Activated T-cell treated with anti-CD3 and anti-CD28 coated beads for 1 hour (primary cell): ENCODE measurements around the gene MAP7D3.

Experiments used
- DNase-seq: peaks from one replicate; pipeline ENCODE4 v3.0.0-alpha.2; 2020; ENCODE audit warnings: low read depth

The MAP7D3 gene

GRCh38 chrX:136205882-136206380 lies 45.3 kb downstream of the MAP7D3 start:
- DNase-seq, result no peak

- no peak for DNase-seq
These were observed 46.6 kb downstream of the MAP7D3 start for GRCh38 chrX:136204571-136204970.

- DNase-seq, result no peak
These were observed 47.2 kb downstream of the MAP7D3 start for GRCh38 chrX:136203951-136204350.

- DNase-seq, result no peak
These were observed 47.8 kb downstream of the MAP7D3 start for GRCh38 chrX:136203438-136203837.

GRCh38 chrX:136202889-136203288 lies 48.3 kb downstream of the MAP7D3 start:
- no peak for DNase-seq

GRCh38 chrX:136201601-136202000 lies 49.6 kb downstream of the MAP7D3 start:
- no peak for DNase-seq

- no peak for DNase-seq
These were observed 50.7 kb downstream of the MAP7D3 start for GRCh38 chrX:136200466-136200865.

GRCh38 chrX:136199365-136199764 lies 51.8 kb downstream of the MAP7D3 start:
- no peak for DNase-seq

GRCh38 chrX:136198678-136199243 lies 52.4 kb downstream of the MAP7D3 start:
- no peak for DNase-seq

GRCh38 chrX:136198010-136198409 lies 53.2 kb downstream of the MAP7D3 start:
- no peak for DNase-seq

- DNase-seq, result no peak
These were observed 54.5 kb downstream of the MAP7D3 start for GRCh38 chrX:136196691-136197155.

- DNase-seq, result no peak
These were observed 56.0 kb downstream of the MAP7D3 start for GRCh38 chrX:136195247-136195646.

GRCh38 chrX:136194536-136194935 lies 56.7 kb downstream of the MAP7D3 start:
- no peak for DNase-seq

- no peak for DNase-seq
These were observed 57.4 kb downstream of the MAP7D3 start for GRCh38 chrX:136193771-136194170.

- DNase-seq, result no peak
These were observed 58.3 kb downstream of the MAP7D3 start for GRCh38 chrX:136192839-136193414.

- DNase-seq, result no peak
These were observed 59.1 kb downstream of the MAP7D3 start for GRCh38 chrX:136192135-136192534.

GRCh38 chrX:136191171-136191570 lies 60.0 kb downstream of the MAP7D3 start:
- DNase-seq, result no peak

- DNase-seq, result no peak
These were observed 61.0 kb downstream of the MAP7D3 start for GRCh38 chrX:136190038-136190713.

- DNase-seq, result no peak
These were observed 62.0 kb downstream of the MAP7D3 start for GRCh38 chrX:136189222-136189621.

- DNase-seq, result no peak
These were observed 65.2 kb downstream of the MAP7D3 start for GRCh38 chrX:136186023-136186413.

- no peak for DNase-seq
These were observed 65.7 kb downstream of the MAP7D3 start for GRCh38 chrX:136185401-136186022.

- no peak for DNase-seq
These were observed 67.3 kb downstream of the MAP7D3 start for GRCh38 chrX:136183917-136184316.

- DNase-seq, result no peak
These were observed 68.0 kb downstream of the MAP7D3 start for GRCh38 chrX:136183172-136183571.
